Dedifferentiated amniotic fluid mesenchymal stem cell (primary cell): Measurements from ENCODE around the gene CACNA1A.
"Not testable (repeated sequence)": the region's sequence is repeated elsewhere in the genome, so short reads cannot be mapped to it uniquely, and the experiment has no call there.

Experiments
- DNase-seq: peaks from one replicate; pipeline ENCODE4 v3.0.0-alpha.2; 2016; ENCODE audit errors: extremely low spot score

The CACNA1A gene

DNA sequence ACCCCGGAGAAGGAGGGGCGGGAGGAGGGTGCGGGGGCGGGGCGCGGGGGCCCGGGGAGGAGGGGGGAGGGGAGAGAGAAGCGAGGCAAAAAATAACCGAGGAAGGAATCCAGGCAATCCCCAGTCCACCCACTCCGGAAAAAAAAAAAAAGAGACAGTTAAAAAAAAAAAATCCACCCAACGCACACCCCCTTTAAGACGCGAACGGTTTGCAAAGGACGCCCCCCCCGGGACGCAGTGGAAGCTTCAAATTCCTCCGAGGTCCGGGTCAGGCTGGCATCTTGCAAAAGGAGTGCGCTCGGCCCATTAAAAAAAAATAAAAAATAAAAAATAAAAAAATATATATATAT, at the start of gene CACNA1A:
Gene CACNA1A, minus strand, starts transcription at position 9 of the 350 bp plus-strand sequence. CDS start 255 bp downstream, outside the sequence.
- DNase-seq: no peak

DNA sequence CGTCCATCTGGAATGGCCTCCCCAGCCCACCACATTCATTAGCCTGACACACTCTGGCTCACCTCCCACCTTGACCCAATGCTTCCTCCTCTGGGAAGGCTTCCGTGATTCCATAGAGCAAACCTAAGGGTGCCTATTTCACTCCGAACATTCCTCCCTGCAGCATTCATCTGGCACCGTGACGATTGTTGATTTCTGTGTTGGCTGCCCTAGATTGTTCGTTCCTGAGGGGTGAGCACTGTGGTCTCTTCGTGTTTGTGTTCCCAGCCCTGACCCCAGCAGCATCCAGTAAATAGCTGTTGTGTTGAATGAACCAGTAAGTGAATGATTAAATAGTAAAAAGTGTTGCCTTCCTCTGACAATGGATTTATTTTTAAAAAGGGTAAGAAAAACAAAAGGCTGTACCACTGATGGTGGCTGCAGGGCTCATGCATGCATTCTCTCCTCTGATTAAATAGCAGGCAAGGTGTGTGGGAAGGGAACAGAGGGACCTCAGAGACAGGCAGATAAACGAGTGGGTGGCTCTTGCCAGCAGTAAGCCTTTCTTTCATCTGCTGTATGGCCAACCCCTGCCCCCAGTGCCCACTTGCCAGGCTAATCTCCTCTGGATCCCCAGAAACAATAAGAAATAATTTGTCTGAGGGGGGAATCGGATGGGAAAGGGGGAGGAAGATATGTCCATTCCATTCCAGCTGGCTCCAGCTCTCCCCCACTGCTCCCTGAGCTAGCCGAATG, 48.4 kb upstream of the CACNA1A start:
- DNase-seq: no peak

DNA sequence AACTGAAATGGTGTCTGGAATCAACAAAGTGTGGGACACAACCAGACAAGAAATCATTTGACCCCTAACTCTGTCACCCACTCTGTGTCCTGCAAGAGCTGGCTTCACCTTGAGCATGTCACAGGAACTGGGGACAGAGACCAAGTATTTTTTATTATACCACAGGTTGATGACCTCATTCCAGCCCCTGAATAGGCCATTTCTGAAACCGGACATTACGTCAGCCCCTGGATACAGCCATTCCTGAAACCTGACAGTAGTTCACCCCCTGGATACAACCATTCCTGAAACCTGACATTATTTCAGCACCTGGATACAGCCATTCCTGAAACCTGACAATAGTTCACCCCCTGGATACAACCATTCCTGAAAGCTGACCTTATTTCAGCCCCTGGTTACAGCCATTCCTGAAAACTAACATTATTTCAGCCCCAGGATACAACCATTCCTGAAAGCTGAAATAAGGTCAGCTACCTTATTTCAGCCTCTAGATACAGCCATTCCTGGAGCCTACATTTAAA, 47.7 kb upstream of the CACNA1A start:
- no peak for DNase-seq

DNA sequence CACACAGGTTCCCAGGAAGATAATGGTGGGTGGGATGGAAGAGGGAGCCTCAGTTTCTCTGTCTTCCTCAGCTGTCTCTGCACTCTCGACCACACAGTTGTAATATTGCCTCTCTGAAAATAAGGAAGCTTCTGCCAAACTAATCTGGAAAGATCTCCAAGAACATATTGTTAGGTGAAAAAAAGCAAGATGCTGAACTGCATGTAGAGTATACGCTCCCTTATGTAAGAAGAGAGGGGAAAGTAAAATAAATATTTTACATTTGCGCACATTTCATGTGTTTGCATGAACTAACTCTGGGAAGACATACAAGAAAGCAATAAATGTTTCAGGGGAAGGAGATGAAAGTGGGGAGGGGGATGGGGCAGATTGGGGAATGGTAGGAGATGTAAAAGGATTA, 41.9 kb upstream of the CACNA1A start:
- DNase-seq: no peak

DNA sequence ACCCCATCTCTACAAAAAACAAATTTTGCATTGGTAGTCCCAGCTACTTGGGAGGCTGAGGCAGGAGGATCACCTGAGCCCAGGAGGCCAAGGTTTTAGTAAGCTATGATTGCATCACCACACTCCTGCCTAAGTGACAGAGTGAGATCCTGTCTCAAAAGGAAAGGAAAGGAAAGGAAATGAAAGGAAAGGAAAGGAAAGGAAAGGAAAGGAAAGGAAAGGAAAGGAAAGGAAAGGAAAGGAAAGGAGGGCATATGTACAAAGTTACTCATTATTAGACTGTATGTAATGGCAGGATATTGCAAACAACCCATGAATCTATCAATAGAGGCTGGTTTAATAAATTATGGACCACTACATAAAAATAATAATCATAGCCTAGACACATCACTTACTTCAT, 40.8 kb upstream of the CACNA1A start:
- DNase-seq: no peak

DNA sequence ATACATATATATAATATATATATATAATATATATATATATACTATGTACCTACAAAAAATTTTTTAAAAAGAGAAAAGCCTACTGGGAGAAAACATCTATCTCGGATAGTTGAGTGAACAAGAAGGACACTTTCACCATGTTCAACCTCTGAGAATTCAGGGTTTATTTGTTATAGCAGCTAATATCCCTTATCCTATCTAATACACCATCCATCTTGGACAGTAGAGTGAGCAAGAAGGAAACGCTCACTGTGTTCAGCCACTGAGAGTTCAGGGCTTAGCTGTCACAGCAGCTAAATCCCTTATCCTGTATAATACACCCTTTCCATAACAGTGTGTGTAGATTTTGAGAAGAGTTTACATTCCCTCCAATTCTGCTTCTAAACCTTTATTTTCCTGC, 38.1 kb upstream of the CACNA1A start:
- DNase-seq: no peak

DNA sequence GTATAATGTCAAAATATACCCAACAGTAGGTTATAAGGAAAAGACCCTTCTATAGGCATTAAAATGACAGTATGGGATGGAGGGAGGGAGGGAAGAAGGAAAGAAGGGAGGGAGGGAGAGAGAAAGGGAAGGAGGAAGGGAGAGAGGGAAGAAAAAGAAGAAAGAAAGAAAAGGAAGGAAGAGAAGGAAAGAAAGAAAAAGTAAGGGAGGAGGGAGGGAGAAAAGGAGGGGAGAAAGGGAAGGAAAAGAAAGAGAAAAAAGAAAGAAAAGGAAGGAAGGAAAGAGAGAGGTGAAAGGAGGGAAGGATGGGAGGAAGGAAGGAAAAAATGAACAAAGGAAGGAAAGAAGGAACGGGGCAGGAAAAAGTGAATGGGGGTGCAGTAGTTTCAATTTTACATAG, 35.3 kb upstream of the CACNA1A start:
- DNase-seq: no peak

DNA sequence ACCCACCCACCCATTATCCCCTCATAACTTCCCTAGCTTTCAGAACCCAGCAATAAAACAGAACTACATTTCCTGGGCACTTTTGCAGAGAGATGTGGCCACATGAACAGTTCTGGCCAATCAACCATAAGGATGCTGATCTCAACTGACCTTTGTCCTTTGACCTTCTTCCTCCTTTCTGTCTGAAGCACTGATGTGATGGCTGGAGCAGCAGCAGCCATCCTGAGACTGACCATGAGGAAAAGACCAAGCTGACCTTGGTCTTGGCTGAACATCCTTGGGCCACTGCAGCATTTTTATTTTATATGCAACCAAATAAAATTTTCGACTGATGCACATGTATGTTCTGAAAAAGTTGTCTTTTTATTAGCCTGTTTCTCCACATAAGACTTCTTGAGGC, 33.1 kb upstream of the CACNA1A start:
- DNase-seq: no peak

DNA sequence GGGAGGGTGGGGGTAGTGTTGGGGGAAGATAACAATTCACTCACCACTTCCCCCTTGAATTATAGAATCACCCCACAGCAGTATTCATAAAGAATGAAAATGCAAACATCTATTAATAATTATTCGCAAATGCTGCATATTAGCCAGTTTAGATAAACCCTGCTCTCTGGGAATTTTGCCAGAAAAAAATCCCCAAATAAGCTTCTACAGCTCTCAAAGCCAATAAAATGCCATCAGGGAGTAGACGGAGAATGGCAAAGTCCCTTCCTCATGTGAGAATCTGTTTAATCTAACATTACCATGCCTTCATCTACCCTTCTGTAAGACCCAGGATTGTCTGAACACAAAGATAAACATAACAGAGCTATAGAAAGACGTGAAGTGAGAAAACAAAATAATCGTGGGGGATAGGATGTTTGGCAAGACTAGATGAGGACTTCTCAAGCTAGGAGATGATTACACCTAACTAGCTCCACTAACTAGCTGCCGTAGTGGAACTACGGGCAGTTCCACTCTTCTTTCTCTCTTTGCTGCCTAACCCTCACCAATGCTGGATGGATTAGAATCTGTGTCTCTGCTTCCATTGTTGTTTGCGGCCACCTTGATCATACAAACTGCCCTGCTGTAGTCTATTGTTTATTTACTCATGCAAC, 32.4 kb upstream of the CACNA1A start:
- no peak for DNase-seq

DNA sequence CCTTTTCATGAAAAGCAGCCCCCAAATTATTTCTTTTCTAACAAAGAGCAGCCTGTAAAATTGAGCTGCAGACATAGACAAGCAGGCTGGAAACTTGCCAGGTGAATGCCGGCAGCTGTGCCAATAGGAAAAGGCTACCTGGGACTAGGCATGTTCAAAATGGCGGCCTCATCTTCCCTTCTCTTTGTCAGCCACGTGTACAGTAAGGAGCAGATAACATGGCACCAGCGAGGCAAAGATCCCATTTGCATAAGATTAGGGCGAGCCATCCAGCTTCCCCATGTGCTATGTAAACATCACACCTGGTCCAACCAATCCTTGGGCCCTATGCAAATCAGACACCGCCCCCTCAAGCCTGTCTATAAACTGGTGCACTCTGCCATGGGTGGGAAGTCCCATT, 31.2 kb upstream of the CACNA1A start:
- DNase-seq: no peak

DNA sequence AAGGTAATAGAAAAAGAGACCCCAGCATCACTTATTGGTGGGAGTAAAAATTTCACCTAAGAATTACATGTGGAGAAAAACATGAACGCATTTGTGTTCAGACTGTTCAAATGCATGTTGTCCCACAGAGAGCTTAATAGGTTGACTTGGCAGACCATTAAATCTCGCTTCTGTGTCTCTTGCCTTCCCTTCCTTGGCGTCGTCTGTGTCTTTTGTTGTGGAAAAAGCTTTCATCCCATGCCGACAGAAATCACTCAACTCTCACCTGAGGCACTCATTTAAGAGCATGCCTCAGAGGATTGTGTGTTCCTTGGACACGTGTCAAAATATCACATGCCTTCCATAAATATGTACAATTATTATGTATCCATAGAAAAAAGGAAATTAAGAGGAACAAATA, 24.4 kb upstream of the CACNA1A start:
- DNase-seq: no peak

DNA sequence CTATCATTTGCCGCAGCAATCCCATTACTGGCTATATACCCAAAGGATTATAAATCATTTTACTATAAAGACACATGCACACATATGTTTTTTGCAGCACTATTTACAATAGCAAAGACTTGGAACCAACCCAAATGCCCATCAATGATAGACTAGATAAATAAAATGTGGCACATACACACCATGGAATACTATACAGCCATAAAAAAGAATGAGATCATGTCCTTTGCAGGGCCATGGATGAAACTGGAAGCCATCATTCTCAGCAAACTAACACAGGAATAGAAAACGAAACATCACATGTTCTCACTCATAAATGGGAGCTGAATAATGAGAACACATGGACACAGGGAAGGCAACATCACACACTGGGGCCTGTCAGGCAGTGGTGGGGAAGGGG, 23.4 kb upstream of the CACNA1A start:
- not testable (repeated sequence) for DNase-seq

DNA sequence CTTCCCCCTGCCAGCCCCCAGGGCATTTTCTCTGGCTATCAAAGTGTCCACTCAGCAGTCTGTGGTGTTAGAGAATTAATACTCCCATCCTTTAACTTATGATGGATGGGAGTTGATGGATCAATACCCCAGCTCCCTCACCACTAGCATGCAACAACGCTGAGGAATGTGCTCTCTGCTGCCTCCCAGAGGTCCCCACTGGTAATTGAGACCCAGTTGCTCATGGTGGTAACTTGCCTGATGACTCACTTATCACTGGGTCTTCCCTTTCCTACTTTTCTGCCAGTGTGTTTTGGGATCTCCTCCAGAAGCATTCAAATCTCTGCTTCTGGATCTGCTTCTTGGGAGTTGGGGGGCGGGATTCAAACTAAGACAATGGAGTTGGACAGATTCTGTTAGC, 20.3 kb upstream of the CACNA1A start:
- no peak for DNase-seq

DNA sequence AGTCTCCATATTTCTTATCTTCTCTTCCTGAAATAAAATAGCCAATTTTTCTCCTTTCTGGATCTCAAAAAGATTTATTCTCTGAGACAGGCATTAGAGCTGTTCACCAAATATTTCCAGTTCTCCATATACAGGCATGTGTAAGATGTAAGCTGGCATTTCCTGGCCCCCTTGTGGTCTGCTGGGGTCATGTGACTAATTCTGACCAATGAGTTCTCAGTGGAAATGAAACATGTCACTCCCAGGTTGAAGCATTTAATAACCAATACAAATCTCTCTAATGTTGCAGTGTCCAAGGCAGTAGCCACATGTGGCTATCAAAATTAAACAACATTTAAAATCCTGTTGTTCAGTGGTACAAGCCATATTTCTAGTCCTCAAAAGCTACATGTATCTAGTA, 14.8 kb upstream of the CACNA1A start:
- no peak for DNase-seq

DNA sequence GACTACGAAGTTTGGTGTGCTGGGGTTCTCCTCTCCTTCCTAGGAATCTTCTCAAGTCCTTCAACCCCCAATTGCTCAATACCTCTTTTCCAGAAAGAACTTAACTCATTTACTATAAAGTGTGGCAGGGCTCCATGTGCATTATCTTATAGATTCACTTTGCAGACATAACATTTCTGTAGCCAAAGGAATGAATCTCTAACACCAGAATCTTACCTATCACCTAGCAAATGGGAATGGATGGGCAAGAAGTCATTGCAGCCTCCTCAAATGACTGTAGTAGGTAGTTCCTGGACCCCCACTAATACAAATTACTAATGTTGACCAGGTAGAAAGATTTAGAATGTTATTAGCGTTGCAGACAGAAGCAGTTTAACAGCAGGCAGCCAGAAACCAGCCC, 5.7 kb upstream of the CACNA1A start:
- DNase-seq: no peak

DNA sequence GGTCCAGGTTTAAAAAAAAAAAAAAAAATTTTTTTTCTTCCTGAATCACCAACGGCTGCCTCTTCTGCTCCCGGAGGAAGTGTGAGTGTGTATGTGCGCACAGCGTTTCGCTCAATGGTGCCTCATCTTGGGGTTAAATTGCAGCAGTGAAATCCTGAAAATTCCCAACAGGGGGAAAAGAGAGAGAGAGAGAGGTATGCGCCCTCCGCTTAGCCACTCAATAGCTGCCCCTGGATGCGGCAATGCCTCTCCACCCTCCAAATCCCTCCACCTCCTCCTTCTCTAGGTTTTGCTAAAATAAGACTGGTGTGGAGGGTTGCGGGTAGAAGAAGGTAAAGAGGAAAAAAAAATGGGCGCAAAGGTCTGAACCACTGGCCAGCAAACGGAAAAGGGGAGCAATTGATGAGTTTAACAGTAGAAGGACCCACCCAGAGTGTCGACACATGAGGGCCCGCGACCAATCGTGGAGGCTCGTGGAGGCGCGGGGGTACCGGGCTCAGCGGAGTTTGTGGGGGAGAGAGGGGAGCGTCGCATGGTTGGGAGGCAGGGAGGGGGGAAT, 853 bp upstream of the CACNA1A start:
- DNase-seq: no peak

DNA sequence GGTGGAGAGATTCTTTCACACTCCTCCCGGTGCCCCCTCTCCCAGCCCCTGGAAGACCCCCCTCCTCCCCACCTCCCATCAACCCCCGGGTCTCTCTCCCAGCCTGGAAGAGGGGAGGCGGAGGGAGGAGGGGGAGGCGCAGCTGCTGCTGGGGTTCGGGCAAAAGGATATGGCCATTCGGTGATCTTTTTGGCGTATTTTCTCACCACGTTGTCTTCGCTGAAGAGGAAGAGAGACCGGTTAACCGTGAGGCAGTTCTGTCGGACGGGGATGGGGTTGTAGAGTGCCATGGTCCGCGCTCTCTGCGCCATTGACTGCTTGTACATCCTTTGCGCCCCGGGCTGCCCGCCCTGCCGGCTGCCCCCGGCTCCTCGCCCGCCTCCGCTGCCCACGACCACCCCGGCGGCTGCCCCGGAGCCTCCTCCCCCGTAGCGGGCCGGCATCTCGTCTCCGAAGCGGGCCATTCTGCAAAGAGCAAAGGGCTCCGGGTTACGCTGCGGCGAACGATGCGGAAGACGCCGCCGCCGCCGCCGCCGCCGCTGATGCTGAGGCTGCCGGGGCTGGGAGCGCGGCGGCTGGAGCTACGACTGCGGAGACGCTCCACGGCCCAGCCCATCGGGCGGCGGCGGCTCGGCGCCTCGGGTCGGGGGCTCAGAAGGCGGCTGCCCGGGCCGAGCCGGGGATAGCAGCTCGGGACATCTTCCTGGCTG, 363 bp downstream of the CACNA1A start:
- DNase-seq: no peak

DNA sequence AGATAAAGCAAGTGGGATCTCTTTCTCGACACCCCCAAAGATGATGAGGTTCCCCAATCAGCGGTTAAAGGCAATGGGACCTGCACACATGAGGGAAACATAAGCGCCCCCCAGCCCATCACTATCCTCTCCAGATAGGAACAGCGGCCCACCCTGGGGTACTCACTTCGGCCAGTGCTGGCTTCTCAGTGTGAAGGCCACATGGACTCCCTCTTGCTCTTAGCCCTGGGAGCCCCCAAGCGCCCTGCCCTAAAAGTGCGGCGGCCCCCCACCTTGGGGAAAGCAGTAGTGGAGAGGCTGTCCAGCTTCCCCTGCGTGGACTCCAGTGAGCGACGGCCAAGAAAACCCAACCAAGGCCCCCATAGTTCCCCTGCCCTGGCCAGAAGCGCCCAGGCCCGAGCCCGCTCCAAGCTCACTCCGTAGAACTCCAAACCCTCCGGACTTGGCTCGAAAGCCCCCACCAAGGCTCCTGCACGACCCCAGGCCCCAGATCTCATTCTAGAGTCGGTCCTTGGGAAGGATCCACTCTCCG, 1.0 kb downstream of the CACNA1A start:
- no peak for DNase-seq

DNA sequence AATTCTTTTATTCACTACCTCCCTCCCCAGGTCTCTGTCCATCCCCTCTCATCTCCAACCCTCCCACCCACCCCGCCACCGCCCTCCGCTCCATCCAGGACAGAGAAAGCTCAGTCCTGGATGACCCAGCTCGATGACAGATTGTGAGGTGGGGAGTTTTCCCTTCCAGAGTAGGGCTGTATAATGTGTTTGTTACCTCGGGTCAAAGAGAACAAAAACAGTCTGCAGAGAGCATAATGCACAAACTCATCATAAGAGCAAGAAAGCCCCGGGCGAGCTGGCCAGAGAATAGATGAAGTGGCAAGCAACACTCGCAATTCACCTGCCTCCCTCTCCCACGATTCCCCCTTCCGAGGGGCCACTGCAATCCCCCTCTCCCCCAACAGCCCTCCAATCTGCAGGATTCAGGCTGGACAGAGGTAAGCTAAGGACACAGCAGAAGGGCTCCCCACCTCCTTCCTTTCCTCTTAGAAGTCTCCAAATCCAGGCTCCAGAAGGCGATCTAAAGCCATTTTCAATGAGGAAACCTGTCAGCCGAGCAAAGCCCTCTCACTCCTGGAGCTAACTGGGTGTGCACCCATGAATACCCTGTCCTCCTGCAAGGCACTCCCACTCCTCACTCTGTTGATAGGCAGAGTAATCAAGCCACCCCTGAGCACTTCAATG, 2.6 kb downstream of the CACNA1A start:
- DNase-seq: no peak

DNA sequence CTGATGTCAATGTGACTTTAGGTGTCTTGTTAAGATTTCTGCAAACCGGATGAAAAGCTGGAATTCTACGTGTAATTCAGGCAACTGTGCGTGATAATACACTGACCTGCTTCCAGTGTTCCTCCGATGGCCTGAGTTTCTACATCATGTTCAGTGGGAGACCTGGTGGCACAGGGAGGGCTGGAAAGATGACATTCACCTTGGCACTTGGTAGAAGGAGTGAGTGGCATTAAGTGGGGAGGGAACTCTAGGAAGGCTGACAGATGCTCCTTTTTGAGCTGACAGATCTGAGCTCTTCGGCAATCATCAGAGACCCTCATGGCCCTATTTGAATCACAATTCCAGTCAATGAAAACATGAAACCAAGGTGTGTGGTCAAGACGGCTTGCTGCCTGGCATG, 4.0 kb downstream of the CACNA1A start:
- DNase-seq: no peak

DNA sequence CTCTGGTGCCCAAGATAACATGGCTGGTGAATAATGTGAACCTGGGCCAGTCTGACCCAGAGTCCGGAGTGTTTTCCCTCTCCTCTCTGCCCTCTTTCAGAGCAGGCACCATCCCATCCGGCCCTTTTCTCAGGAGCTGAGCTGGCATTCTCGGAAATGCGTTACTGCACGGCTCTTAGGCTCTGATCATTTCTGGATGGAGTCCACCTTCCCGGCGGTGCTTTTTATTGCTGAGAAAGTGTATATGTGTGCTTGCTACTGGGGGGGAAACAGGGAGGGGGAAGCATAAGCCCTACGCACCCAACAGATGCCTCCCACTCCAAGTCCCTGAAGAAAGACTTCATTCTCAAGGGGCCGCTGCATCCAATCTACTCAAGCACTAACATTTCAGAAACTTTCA, 6.6 kb downstream of the CACNA1A start:
- no peak for DNase-seq
